ENCODE measurements around the gene PRKAG3.

The PRKAG3 gene

DNA sequence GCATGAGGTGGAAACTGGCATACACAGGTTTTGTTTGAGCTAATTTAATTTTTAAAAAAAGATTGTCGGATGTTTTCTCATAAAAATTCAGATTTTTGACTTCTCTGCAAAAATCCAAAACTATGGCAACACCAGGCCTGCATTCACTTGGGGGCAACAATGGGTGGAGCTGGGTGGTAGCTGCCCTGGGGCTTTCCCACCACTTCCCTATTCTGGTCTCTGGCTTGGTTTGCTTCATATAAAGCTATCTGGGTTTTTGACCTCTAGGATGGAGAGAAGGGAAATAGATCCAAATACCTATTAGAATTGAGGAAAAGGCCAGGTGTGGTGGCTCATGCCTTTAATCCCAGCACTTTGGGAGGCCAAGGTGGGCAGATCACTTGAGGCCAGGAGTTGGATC, 55.1 kb downstream of the PRKAG3 start:
- TF ChIP-seq TAF1 (IDR thresholded peaks at IDR 0.05; ENCODE audit: borderline replicate concordance, insufficient read depth, low read length): no peak
- no peak for TF ChIP-seq POLR2AphosphoS5 (IDR thresholded peaks at IDR 0.05; ENCODE audit: low read depth, low read length)
- no peak for TF ChIP-seq FOXP2 (optimal IDR thresholded peaks at IDR 0.05; ENCODE audit: borderline replicate concordance, extremely low read depth, extremely low read length, insufficient read depth)
- TF ChIP-seq, protein P1, sequence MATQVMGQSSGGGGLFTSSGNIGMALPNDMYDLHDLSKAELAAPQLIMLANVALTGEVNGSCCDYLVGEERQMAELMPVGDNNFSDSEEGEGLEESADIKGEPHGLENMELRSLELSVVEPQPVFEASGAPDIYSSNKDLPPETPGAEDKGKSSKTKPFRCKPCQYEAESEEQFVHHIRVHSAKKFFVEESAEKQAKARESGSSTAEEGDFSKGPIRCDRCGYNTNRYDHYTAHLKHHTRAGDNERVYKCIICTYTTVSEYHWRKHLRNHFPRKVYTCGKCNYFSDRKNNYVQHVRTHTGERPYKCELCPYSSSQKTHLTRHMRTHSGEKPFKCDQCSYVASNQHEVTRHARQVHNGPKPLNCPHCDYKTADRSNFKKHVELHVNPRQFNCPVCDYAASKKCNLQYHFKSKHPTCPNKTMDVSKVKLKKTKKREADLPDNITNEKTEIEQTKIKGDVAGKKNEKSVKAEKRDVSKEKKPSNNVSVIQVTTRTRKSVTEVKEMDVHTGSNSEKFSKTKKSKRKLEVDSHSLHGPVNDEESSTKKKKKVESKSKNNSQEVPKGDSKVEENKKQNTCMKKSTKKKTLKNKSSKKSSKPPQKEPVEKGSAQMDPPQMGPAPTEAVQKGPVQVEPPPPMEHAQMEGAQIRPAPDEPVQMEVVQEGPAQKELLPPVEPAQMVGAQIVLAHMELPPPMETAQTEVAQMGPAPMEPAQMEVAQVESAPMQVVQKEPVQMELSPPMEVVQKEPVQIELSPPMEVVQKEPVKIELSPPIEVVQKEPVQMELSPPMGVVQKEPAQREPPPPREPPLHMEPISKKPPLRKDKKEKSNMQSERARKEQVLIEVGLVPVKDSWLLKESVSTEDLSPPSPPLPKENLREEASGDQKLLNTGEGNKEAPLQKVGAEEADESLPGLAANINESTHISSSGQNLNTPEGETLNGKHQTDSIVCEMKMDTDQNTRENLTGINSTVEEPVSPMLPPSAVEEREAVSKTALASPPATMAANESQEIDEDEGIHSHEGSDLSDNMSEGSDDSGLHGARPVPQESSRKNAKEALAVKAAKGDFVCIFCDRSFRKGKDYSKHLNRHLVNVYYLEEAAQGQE (IDR thresholded peaks at IDR 0.05; ENCODE audit: insufficient read depth in 1 of 2, low read depth in 2 of 2, low read length in 2 of 2): no peak

DNA sequence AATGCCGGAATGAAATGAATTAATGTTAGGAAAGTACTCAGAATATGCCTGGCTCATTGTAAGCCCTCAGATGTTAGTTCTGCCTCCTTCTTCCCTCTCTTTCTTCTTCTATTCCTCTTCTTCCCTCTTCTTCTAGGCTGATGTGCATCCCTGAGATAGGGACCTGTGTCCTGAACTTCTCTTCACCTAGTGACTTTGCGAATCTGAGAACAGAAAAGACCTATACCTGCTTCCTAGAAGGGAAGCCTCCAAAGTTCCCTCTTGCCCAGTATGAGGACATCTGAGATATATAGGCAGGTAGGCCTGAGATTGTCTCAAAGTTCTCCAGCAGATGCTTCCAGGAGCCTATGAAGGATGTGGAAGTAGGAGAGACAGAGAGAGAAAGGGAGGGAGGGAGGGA, 57.7 kb downstream of the PRKAG3 start:
- TF ChIP-seq, protein P1 (IDR thresholded peaks at IDR 0.05; ENCODE audit: insufficient read depth in 1 of 2, low read depth in 2 of 2, low read length in 2 of 2): no peak
- TF ChIP-seq SIN3A (IDR thresholded peaks at IDR 0.05; ENCODE audit: borderline replicate concordance, insufficient read depth, low read length) (no peak), POLR2AphosphoS5 (IDR thresholded peaks at IDR 0.05; ENCODE audit: low read depth, low read length) (no peak), TAF1 (IDR thresholded peaks at IDR 0.05; ENCODE audit: borderline replicate concordance, insufficient read depth, low read length) (no peak), FOXP2 (optimal IDR thresholded peaks at IDR 0.05; ENCODE audit: borderline replicate concordance, extremely low read depth, extremely low read length, insufficient read depth) (no peak)
